Muscle of back (tissue), 11 donors: ENCODE measurements around the gene RAP1GDS1. TPM values are rescaled to one million over a fixed set of nuclear protein-coding genes. Genes with fewer than 3 reads are reported as not detected.
"Not testable (repeated sequence)": the region's sequence is repeated elsewhere in the genome, so short reads cannot be mapped to it uniquely, and the experiment has no call there.

Source experiments
- DNase-seq, 3 donors: peaks; one replicate each; pipeline versions ENCODE4 v3.0.0 to v3.0.0-alpha.2; 2013
- polyA plus RNA-seq, 10 donors: library from polyadenylated mRNA; unstranded; fragments of 120-200 nt; gene quantifications; one replicate each; pipeline ENCODE4 v1.2.1, GENCODE V29; 2013; ENCODE audit not compliant: insufficient read length in 10 of 10

Gene RAP1GDS1
- polyA plus RNA-seq, 10 donors = 19.1 to 28.7 (median 24.2) TPM

DNA sequence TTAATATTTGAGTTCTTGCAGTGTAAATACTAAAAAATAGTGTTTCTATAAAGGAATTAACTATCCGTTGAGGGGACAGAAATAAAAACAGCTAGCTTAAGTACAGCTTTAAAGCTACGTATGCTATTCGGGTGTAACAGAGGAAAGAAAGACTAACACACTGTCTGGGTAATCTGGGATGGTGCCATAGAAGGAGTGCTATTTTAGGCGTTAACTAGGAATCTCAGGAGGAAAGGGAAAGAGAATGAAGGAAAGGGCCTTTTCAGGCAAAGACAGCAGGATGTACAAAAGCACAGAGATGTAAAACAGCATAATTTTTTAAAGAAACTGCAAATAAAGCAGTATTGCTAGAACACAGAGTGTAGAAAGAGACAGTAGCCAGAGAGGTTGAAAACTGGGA lies 161.8 kb downstream of the RAP1GDS1 start:
- peak in 2 of 3 donors; percentile 3 to 28 for DNase-seq

GRCh38 chr4:98430708-98431403 lies 169.7 kb downstream of the RAP1GDS1 start:
- peak in 1 of 3 donors; percentile 52 for DNase-seq

- DNase-seq = no peak
These were observed 172.5 kb downstream of the RAP1GDS1 start for GRCh38 chr4:98433691-98434090.

- DNase-seq = no peak
These were observed 173.6 kb downstream of the RAP1GDS1 start for GRCh38 chr4:98434816-98435215.

- no peak for DNase-seq
These were observed 183.2 kb downstream of the RAP1GDS1 start for GRCh38 chr4:98444371-98444770.

GRCh38 chr4:98446499-98447375 lies 185.6 kb downstream of the RAP1GDS1 start:
- no peak for DNase-seq

DNA sequence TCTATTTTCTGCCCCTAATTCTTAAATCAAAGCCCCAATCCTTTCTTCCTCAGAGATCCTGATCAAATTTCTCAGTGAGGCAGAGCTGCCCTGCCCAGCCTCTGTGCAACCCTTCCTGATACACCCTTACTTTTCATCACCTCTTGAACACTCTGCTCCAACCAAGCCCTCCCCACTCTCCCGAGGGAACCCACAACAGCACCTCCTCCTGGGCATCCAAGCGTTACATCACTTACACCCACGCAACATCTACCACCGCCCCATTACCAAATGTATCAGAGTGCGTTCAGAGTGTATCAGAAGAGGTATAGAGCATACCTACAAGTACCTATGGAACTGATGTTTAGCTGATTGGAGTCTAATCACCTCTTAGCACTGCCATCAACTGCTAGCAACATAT lies 186.5 kb downstream of the RAP1GDS1 start:
- no peak for DNase-seq

DNA sequence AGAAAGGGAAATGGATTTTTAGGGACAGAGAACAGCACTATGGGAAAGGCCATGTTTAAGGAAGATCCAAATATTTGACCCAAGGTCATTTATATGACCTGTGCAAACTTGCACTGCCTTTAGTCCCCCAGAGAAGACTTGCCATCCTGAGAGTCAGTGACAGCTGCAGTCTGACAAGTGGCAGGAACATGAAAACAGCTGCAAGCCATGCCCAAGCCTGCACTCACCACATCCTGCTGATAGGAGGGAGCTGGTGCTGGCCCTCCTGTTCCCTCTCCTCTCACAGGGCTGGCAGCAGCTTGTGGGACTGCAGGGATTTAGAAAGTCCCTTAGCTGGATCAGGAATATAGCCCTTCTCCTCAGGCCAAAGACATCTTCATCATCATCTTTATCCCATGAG lies 187.7 kb downstream of the RAP1GDS1 start:
- DNase-seq = peak; percentile 40 to 61 (median 59)

- DNase-seq = no peak
These were observed 190.9 kb downstream of the RAP1GDS1 start for GRCh38 chr4:98452091-98452490.

DNA sequence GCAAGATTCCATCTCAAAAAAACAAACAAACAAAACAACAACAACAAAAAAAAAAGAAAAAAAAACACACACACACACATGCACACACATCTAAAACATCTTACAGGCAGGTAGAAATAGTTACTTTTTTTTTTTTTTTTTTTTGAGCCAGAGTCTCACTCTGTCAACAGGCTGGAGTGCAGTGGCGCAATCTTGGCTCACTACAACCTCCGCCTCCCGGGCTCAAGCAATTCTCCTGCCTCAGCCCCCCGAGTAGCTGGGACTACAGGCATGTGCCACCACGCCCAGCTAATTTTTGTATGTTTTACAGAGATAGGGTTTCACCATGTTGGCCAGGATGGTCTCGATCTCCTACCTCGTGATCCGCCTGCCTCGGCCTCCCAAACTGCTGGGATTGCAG lies 196.2 kb downstream of the RAP1GDS1 start:
- not testable (repeated sequence) for DNase-seq

GRCh38 chr4:98461121-98461865 lies 200.1 kb downstream of the RAP1GDS1 start:
- not testable (repeated sequence) for DNase-seq

GRCh38 chr4:98462487-98462886 lies 201.3 kb downstream of the RAP1GDS1 start:
- DNase-seq = no peak

DNA sequence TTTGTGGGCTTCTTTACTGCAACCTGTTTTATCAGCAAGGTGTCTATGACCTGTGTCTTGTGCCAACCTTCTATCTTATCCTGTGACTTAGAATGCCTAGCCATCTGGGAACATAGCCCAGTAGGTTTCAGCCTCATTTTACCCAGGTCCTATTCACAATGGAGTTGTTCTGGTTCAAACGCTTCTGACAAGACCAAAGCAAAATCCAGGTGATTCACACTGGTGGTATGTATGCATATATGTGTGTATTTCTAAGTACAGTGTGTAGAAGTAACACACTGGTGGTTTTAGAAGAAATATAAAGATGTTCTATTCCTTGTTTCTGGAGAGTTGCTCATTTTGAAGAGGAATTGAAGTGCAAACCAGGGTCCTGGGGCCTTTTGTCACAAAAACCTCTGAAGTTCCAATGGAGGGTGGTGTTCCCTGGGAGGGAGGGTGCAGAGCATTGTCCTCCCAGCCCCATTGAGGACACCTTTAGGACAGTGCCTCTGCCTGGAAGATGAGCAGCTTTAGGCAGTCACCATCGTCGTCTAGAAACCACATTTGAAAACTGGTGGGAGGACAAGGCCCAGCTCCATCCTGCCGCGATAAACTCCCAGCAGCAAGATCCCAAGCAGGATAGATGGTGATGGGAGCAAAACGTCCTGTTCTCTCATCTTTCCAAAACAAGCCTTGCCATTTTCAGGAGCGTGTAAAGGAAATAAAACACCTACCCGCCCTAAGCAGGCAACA lies 205.8 kb downstream of the RAP1GDS1 start:
- no peak for DNase-seq

DNA sequence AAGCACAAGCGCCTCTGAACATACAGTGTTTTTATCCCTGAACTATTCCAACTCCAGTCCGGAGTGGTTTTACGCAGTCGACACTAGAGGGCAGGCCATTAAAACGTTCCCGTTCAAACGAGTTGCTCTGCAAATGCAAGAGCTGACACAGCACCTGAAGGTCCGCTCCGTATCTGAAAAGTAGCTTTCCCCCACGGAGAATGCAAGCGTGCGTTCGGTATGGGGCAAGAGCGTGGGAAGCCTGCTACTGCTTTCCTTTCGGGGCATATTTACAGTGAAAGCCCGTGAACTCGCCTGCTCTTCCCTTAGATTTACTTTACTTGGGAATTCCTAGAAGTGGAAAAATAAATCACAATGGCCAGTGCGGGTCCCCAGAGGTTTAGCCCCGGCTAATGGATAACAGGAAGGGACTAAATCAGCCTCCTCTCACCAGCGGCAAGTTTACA lies 206.5 kb downstream of the RAP1GDS1 start:
- DNase-seq = peak; percentile 86 to 94 (median 88)

DNA sequence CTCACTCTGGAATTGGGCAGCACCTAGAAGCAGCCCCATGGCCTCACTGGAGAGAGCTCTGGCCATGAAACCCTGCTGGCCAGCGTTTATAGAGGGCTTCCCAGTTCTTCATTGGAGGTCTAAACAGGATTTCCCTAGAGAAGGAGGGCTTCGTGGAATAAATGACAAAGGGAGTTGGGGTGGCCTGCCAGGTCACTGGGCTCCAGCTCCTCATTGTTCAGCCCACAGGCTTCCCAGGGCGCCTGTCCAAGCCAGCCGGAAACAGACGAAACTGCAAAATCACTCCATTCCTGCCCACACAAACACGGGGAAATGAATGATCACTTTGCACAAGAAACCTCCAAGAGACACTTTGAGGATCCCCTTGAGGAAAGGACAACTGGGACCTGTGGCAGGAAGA lies 207.5 kb downstream of the RAP1GDS1 start:
- peak in 2 of 3 donors; percentile 57 to 83 for DNase-seq

- peak in 1 of 3 donors; percentile 31 for DNase-seq
These were observed 208.6 kb downstream of the RAP1GDS1 start for GRCh38 chr4:98469771-98470170.

DNA sequence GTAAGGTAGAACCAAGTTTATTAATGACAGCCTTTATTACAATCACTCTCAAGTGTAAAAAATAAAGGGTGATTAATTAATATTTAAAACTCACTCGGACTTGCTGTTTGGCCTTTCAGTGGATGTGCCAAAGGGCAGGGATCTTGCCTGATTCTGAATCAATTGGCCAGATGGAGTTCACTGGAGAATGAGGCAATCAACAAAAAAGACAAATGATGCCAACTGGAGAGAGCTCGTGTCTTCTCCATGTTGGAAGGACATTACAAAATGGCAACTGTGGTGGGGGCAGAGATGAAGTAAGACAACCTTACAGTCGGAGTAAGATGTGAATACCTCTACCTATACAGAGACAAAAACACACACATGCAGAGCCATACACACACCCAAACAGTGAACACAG lies 209.2 kb downstream of the RAP1GDS1 start:
- DNase-seq = no peak

DNA sequence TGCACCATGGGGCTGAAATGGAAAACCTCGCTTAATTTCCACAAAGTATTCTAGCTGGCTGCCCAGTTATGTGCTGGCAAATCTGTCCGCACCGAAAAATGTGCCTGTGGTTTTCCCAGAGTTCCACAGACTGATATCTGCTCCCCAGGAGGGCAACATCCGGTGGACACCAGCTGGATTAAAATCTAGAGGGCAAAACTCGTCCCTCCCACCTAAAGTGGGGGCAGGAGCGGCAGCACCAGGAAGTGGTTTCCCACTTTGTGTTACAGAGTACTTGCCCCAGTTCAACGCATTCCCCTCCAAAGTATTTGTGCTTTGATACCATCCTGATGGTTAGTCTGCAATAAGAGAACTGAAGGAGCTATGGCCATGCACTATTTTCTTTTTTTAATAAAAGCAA lies 209.6 kb downstream of the RAP1GDS1 start:
- DNase-seq = no peak

DNA sequence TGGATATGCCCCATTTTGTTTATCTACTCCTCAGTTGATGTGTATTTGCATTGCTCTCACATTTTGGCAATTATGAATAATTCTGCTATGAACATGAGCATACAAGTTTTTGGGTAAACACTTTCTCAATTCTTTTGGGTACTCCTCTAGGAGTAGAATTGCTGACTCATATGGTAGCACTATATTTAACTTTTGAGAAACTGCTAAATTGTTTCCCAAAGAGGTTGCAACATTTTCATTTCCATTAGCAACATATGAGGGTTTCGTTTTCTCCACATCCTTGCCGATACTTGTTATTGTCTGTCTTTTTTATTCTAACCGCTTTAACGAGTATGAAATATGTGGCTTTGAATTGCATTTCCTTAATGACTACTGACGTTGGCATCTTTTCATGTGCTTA lies 211.9 kb downstream of the RAP1GDS1 start:
- no peak for DNase-seq

DNA sequence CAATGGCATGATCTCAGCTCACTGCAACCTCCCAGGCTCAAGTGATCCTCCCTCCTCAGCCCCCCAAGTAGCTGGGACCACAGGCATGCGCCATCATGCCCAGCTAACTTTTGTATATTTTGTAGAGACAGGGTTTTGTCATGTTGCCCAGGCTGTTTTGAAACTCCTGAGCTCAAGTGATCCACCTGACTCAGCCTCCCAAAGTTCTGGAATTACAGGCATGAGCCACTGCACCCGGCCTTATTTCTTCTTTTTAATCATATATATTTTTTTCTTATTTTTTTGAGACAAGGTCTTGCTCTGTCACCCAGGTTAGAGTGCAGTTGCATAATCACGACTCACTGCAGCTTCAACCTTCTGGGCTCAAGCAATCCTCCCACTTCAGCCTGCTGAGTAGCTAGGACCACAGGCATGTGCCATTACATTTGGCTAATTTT lies 213.2 kb downstream of the RAP1GDS1 start:
- no peak for DNase-seq

DNA sequence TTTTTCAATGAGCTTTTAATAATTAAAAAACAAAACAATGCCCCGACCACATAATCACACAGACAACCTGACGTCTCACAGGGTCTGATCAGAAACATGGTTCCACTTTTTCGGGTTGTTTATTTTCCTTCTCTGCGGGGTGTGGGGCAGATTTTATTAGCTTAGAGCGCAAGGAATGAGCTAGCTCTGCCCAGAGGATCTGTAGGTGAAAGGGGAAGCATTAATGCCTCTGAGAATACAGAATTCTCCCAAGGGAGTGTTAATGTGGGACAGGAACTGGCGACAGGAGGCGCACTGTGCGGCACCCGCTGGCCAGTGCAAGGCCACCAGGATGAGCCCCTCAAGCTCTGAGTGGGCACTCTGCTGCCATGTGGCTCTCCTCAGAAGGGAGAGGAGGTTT lies 215.7 kb downstream of the RAP1GDS1 start:
- no peak for DNase-seq
